Glutamatergic neuron (in vitro differentiated cells): Measurements from ENCODE around the gene SH3TC1. TPM values are rescaled to one million over a fixed set of nuclear protein-coding genes. Genes with fewer than 3 reads are reported as not detected.

Source experiments
- DNase-seq: peaks from one replicate; pipeline ENCODE4 v3.0.0; 2022
- H3K27ac Mint-ChIP-seq: one replicate; pipeline ENCODE4 v1.8.0; 2020; ENCODE audit warnings: mild to moderate bottlenecking, mixed read lengths, inconsistent platforms; ENCODE audit not compliant: unreplicated experiment
- H3K27me3 Mint-ChIP-seq: one replicate; pipeline ENCODE4 v1.8.0; 2020; ENCODE audit warnings: mild to moderate bottlenecking, moderate library complexity, mixed read lengths, inconsistent platforms; ENCODE audit not compliant: unreplicated experiment
- H3K36me3 Mint-ChIP-seq: one replicate; pipeline ENCODE4 v1.8.0; 2020; ENCODE audit warnings: mild to moderate bottlenecking, mixed read lengths, inconsistent platforms; ENCODE audit not compliant: unreplicated experiment
- H3K4me1 Mint-ChIP-seq: one replicate; pipeline ENCODE4 v1.8.0; 2020; ENCODE audit warnings: mild to moderate bottlenecking, low read depth, mixed read lengths, inconsistent platforms; ENCODE audit not compliant: unreplicated experiment
- H3K4me3 Mint-ChIP-seq: one replicate; pipeline ENCODE4 v1.8.0; 2020; ENCODE audit warnings: mild to moderate bottlenecking, mixed read lengths, inconsistent platforms; ENCODE audit not compliant: unreplicated experiment
- H3K9me3 Mint-ChIP-seq: one replicate; pipeline ENCODE4 v1.8.0; 2020; ENCODE audit warnings: mild to moderate bottlenecking, moderate library complexity, mixed read lengths, inconsistent platforms; ENCODE audit not compliant: unreplicated experiment
- total RNA-seq: library from RNA; stranded (reverse); fragmentation: NEBNext Ultra II Directional; extraction: Animal tissue kit (Norgen Biotek cat#: 25700); gene quantifications from one replicate; pipeline ENCODE4 v1.2.1, GENCODE V29; 2021; ENCODE audit not compliant: unreplicated experiment
- TF ChIP-seq, protein P1 (sequence below): fragments of 200-600 bp; sonication (generic); IDR thresholded peaks from one replicate; pipeline ENCODE4 v1.5.0; 2021; ENCODE audit not compliant: partially characterized antibody, unreplicated experiment

Gene SH3TC1
- total RNA-seq, 1 donor from 2014 or later = not detected

DNA sequence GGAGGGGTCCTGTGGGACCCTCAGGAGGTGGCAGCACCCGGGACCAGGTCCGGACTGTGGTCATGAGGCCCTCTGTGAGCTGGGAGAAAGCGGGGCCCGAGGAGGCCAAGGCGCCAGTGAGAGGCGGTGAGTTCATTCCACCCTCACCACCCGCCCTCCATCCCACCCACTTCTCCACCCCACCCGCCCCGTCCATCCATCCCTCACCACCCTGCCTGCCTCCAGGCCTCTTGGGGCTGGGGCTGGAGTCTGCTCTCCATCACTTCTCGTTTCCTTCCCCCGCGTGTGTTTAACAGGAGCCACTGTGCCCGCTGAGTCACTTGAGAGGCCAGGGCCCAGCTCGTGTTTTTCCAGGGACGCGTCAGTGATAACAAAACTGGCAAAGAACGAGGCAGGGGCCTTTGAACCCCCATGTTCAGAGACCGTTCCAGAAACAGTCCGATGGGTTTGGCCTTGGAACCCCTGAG lies 6.2 kb downstream of the SH3TC1 start:
- H3K27ac Mint-ChIP-seq = no peak overlapping the region
- no peak overlapping the region for H3K4me3 Mint-ChIP-seq
- no peak for DNase-seq
- TF ChIP-seq, protein P1, sequence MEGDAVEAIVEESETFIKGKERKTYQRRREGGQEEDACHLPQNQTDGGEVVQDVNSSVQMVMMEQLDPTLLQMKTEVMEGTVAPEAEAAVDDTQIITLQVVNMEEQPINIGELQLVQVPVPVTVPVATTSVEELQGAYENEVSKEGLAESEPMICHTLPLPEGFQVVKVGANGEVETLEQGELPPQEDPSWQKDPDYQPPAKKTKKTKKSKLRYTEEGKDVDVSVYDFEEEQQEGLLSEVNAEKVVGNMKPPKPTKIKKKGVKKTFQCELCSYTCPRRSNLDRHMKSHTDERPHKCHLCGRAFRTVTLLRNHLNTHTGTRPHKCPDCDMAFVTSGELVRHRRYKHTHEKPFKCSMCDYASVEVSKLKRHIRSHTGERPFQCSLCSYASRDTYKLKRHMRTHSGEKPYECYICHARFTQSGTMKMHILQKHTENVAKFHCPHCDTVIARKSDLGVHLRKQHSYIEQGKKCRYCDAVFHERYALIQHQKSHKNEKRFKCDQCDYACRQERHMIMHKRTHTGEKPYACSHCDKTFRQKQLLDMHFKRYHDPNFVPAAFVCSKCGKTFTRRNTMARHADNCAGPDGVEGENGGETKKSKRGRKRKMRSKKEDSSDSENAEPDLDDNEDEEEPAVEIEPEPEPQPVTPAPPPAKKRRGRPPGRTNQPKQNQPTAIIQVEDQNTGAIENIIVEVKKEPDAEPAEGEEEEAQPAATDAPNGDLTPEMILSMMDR = no peak
- no peaks in the 10 kb centered on the region for H3K36me3 Mint-ChIP-seq
- H3K4me1 Mint-ChIP-seq = peaks cover 12% of the 10 kb centered on the region
- peaks cover 10% of the 10 kb centered on the region for H3K9me3 Mint-ChIP-seq
- peaks cover 2% of the 10 kb centered on the region for H3K27me3 Mint-ChIP-seq

DNA sequence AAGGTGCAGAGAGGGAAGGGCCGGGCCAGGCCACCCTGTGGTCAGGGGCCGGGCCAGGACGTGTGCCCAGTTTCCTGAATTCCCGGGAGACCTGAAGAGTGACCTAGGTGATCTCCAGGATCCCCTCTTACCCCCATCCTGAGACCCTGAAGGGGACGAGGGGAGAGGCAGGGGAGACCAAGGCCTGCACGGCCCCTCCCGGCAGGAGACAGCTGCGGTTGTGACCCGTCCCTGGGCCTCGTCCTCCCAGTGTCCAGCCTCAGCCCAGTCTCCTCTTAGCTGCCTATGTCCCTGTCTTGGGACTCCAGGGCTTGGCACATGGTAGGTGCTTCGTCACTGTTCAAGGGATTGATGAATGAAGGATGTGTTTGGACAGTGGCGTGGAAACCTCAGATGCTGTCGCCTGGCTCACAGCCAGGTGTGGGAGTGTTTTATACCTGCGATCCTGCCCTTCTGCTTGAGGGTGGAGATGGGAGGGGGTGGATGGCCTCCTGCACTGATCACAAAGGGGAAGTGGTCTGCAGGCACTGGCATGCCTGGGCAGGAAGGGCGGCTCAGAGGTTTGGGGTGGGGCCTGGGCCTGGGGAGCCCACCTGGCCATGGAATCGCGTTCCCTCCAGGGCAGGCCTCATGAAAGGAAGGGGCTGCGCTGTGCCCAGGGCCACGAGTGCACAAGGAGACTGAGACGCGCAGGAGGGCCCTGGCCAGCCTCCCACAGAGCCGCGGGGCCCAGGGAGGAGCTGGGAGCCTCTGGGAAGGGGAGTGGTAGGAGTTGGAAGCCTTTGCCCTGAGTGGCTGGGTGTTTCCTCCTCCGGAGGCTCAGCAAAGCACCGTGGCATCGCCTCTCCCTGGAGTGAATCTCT lies 6.9 kb downstream of the SH3TC1 start:
- no peak overlapping the region for H3K4me3 Mint-ChIP-seq
- H3K36me3 Mint-ChIP-seq = no peaks in the 10 kb centered on the region
- H3K4me1 Mint-ChIP-seq = peaks cover 10% of the 10 kb centered on the region
- DNase-seq = no peak
- H3K9me3 Mint-ChIP-seq = peaks cover 9% of the 10 kb centered on the region
- TF ChIP-seq, protein P1 = no peak
- H3K27me3 Mint-ChIP-seq = peaks cover 2% of the 10 kb centered on the region
- H3K27ac Mint-ChIP-seq = no peak overlapping the region

DNA sequence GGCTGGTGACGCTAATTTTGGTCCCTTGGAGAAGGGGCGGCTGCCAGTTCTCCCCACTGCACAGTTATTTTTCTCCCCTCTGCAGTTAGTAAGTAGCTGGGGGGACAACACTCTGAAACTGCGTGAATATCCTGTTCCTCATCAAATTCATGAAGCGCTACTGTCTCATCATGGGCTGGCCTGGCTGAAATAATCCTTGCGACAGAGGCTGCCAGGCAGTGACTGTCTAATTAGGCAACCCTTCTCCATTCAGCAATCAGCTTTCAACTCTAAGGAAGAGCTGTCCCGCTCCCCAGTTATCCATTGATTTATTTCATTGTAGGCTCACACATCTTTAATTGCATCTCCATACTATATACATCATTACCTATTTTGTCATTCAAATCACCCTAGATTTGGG lies 8.2 kb downstream of the SH3TC1 start:
- DNase-seq = no peak
- Mint-ChIP-seq H3K4me3 (no peak overlapping the region), H3K27ac (no peak overlapping the region), H3K27me3 (no peaks in the 10 kb centered on the region), H3K4me1 (peaks cover 13% of the 10 kb centered on the region), H3K9me3 (peaks cover 9% of the 10 kb centered on the region), H3K36me3 (no peaks in the 10 kb centered on the region)
- TF ChIP-seq, protein P1 = no peak

DNA sequence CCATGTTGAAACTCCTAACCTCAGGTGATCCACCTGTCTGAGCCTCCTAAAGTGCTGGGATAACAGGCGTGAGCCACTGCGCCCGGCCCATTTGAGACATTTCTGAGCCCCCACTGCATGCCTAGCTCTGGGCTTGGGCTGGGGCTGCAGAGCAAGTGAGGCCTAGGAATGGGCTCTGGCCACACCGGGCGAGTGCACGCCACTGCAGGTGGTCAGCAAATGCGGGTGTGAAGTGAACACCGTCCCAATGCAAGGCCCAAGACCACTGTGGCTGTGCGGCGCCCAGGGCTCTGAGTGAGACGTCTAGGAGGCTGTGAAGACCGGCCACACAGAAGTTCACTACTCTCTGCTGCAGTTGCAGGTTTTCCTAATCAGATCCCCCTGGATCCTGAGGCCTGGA lies 9.5 kb downstream of the SH3TC1 start:
- no peak overlapping the region for H3K27ac Mint-ChIP-seq
- TF ChIP-seq, protein P1 = no peak
- H3K4me3 Mint-ChIP-seq = no peak overlapping the region
- DNase-seq = no peak
- H3K36me3 Mint-ChIP-seq = no peaks in the 10 kb centered on the region
- H3K9me3 Mint-ChIP-seq = peaks cover 9% of the 10 kb centered on the region
- H3K27me3 Mint-ChIP-seq = peaks cover 1% of the 10 kb centered on the region
- peaks cover 10% of the 10 kb centered on the region for H3K4me1 Mint-ChIP-seq

DNA sequence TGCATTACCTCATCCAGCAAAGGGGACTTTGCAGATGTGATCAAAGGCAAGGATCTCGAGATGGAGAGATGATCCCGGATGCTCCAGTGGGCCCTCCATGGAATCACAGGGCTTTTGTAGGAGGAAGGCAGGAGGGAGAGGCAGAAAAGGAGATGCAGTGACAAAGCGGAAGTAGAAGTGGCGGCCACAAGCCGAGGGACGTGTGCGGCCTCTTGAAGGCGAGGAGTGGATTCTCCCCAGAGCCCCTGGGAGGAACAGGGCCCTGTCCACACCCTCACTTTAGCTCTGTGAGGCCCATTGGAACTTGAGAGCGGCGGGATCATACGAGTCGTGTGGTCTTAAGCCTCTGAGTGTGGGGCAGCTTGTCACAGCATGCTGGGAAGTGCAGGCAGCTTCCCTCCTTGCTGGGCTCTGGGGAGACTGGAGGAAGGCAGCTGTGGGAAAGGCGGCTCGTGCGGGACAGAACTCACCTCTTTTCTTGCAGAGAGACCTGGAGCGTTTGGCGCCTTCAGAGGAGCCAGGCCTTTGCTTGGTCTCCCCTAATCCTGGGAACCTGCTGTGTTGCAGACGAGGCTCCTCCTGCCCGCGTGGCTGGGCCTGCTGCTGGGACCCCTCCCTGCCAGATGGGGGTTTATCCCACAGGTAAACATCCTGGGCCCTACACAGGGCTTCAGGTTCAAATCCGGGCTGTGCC lies 10.2 kb downstream of the SH3TC1 start:
- peaks cover 9% of the 10 kb centered on the region for H3K9me3 Mint-ChIP-seq
- TF ChIP-seq, protein P1 = no peak
- H3K4me1 Mint-ChIP-seq = peaks cover 9% of the 10 kb centered on the region
- H3K27ac Mint-ChIP-seq = no peak overlapping the region
- H3K4me3 Mint-ChIP-seq = no peak overlapping the region
- peaks cover 1% of the 10 kb centered on the region for H3K27me3 Mint-ChIP-seq
- DNase-seq = no peak
- H3K36me3 Mint-ChIP-seq = no peaks in the 10 kb centered on the region
